Cardiac fibroblast (primary cell): Measurements from ENCODE around the gene MATCAP1.
A peak's percentile ranks its signal among the peaks of the same experiment; 100 is the strongest.

Experiments used
- DNase-seq, 2 donors: peaks; one replicate each; pipeline versions ENCODE4 v3.0.0 to v3.0.0-alpha.2; 2010; ENCODE audit warnings: low read depth in 2 of 2
- H3K4me3 ChIP-seq, 2 donors: replicated peaks in 1 of 2; 1 replicate in 1 of 2; 2 replicates in 1 of 2; pipeline ENCODE4 v1.5.1; 2011; ENCODE audit warnings: low read depth in 2 of 2, low read length in 2 of 2, mild to moderate bottlenecking in 2 of 2, moderate library complexity in 1 of 2
- CTCF ChIP-seq: IDR thresholded peaks from one replicate; pipeline ENCODE4 v1.5.1; 2011; ENCODE audit warnings: low read depth, mild to moderate bottlenecking, low read length, inconsistent platforms

Gene MATCAP1

GRCh38 chr16:67179421-67180080 lies 4.2 kb downstream of the MATCAP1 start:
- no peak for TF ChIP-seq CTCF
- DNase-seq = no peak
- H3K4me3 ChIP-seq = no peak overlapping the region

GRCh38 chr16:67177743-67178699 lies 5.7 kb downstream of the MATCAP1 start:
- TF ChIP-seq CTCF = peak; percentile 3
- peak overlapping the region; percentile 42 to 43 for H3K4me3 ChIP-seq
- peak; percentile 55 to 59 for DNase-seq

GRCh38 chr16:67176662-67177061 lies 7.1 kb downstream of the MATCAP1 start:
- H3K4me3 ChIP-seq = no peak overlapping the region
- TF ChIP-seq CTCF = no peak
- no peak for DNase-seq

GRCh38 chr16:67174706-67175231 lies 9.0 kb downstream of the MATCAP1 start:
- no peak for TF ChIP-seq CTCF
- no peak for DNase-seq
- peak overlapping the region; percentile 53 for H3K4me3 ChIP-seq

GRCh38 chr16:67173808-67174705 lies 9.7 kb downstream of the MATCAP1 start:
- DNase-seq = peak; percentile 76 to 91
- peak; percentile 12 for TF ChIP-seq CTCF
- H3K4me3 ChIP-seq = peak overlapping the region; percentile 53

GRCh38 chr16:67173323-67173722 lies 10.4 kb downstream of the MATCAP1 start:
- TF ChIP-seq CTCF = no peak
- peak overlapping the region in 1 of 2 donors; percentile 53 for H3K4me3 ChIP-seq
- DNase-seq = peak in 1 of 2 donors; percentile 25
